ENCODE measurements around the gene REEP6.

GRCh38 chr19:1483131-1483978, 7.6 kb upstream of the REEP6 start:
- no peak for TF ChIP-seq POLR2A (IDR thresholded peaks at IDR 0.05)
- TF ChIP-seq, protein P1, sequence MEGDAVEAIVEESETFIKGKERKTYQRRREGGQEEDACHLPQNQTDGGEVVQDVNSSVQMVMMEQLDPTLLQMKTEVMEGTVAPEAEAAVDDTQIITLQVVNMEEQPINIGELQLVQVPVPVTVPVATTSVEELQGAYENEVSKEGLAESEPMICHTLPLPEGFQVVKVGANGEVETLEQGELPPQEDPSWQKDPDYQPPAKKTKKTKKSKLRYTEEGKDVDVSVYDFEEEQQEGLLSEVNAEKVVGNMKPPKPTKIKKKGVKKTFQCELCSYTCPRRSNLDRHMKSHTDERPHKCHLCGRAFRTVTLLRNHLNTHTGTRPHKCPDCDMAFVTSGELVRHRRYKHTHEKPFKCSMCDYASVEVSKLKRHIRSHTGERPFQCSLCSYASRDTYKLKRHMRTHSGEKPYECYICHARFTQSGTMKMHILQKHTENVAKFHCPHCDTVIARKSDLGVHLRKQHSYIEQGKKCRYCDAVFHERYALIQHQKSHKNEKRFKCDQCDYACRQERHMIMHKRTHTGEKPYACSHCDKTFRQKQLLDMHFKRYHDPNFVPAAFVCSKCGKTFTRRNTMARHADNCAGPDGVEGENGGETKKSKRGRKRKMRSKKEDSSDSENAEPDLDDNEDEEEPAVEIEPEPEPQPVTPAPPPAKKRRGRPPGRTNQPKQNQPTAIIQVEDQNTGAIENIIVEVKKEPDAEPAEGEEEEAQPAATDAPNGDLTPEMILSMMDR (IDR thresholded peaks at IDR 0.05) = no peak
